HepG2 (cell line): Measurements from ENCODE around the gene ALDH9A1.

Experiments used
- HNRNPK ChIP-seq: fragments of 200-400 bp; formaldehyde crosslinking; IDR thresholded peaks from 2 replicates; pipeline ENCODE4 v1.6.1; 2018; ENCODE audit warnings: low read length, low read depth, moderate library complexity, mild to moderate bottlenecking; ENCODE audit not compliant: poor library complexity, severe bottlenecking
- MXD4 ChIP-seq: IDR thresholded peaks from 2 replicates; pipeline ENCODE4 v1.6.1; 2016; ENCODE audit warnings: mild to moderate bottlenecking, missing biosample characterization, missing genetic modification reagents
- POLR2AphosphoS5 ChIP-seq: IDR thresholded peaks from 2 replicates; pipeline ENCODE4 v1.6.1; 2012; ENCODE audit warnings: low read depth, low read length
- RFXANK ChIP-seq: IDR thresholded peaks from 2 replicates; pipeline ENCODE4 v1.6.1; 2016
- TCF7 ChIP-seq: sonication (generic); IDR thresholded peaks from 2 replicates; pipeline ENCODE4 v1.6.1; 2016; ENCODE audit warnings: antibody characterized with exemption, low read depth
- ZBTB1 ChIP-seq: sonication (generic); formaldehyde crosslinking; IDR thresholded peaks from 2 replicates; pipeline ENCODE4 v1.4.0; 2020; ENCODE audit warnings: missing genetic modification reagents, borderline replicate concordance
- ZNF143 ChIP-seq: sonication (generic); formaldehyde crosslinking; IDR thresholded peaks from 2 replicates; pipeline ENCODE4 v1.4.0; 2020; ENCODE audit warnings: missing genetic modification reagents
- TF ChIP-seq, protein P1 (sequence below): sonication (generic); formaldehyde crosslinking; IDR thresholded peaks from 2 replicates; pipeline ENCODE4 v1.5.0; 2020; ENCODE audit warnings: mild to moderate bottlenecking, missing genetic modification reagents, moderate library complexity

DNA sequence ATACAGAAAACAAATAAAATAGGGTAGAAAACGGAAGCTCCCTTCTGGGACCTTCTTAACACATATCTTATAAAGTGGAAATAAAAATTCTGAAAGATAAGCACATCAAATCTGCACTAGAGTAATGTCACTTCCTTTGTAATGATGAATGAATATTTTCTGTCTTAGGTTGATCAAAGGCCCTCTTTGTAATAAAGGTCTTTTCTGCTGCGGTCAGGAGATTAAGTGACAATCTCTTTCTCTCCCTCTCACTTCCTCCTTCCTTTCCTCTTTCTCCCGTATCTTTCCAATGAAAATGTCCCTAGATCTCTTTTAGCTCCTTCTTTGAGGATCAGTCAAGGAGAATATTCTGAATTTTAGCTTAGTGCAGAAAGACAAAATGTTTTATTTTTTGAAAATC is 36.5 kb upstream of the ALDH9A1 start:
- TF ChIP-seq MXD4 (CRISPR knock-in tag), result no peak
- no peak for TF ChIP-seq ZNF143 (CRISPR knock-in tag)
- no peak for TF ChIP-seq TCF7
- TF ChIP-seq, protein P1, sequence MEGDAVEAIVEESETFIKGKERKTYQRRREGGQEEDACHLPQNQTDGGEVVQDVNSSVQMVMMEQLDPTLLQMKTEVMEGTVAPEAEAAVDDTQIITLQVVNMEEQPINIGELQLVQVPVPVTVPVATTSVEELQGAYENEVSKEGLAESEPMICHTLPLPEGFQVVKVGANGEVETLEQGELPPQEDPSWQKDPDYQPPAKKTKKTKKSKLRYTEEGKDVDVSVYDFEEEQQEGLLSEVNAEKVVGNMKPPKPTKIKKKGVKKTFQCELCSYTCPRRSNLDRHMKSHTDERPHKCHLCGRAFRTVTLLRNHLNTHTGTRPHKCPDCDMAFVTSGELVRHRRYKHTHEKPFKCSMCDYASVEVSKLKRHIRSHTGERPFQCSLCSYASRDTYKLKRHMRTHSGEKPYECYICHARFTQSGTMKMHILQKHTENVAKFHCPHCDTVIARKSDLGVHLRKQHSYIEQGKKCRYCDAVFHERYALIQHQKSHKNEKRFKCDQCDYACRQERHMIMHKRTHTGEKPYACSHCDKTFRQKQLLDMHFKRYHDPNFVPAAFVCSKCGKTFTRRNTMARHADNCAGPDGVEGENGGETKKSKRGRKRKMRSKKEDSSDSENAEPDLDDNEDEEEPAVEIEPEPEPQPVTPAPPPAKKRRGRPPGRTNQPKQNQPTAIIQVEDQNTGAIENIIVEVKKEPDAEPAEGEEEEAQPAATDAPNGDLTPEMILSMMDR (CRISPR knock-in tag), result no peak
- no peak for TF ChIP-seq HNRNPK
- no peak for TF ChIP-seq ZBTB1 (CRISPR knock-in tag)
- no peak for TF ChIP-seq POLR2AphosphoS5
- no peak for TF ChIP-seq RFXANK
